GM23248 (cell line): Measurements from ENCODE around the gene TACR1.

ENCODE experiments used
- EZH2 ChIP-seq: fragments of 200-600 bp; sonication (generic); IDR thresholded peaks from 2 replicates; pipeline ENCODE4 v1.6.1; 2018; ENCODE audit warnings: antibody characterized with exemption, mild to moderate bottlenecking; ENCODE audit not compliant: insufficient read depth, poor library complexity, severe bottlenecking
- EZH2phosphoT487 ChIP-seq: fragments of 200-600 bp; sonication (generic); IDR thresholded peaks from 2 replicates; pipeline ENCODE4 v1.6.1; 2018; ENCODE audit warnings: antibody characterized with exemption, moderate library complexity, mild to moderate bottlenecking, low read depth; ENCODE audit not compliant: insufficient read depth

GRCh38 chr2:75175456-75175855 lies 23.9 kb downstream of the TACR1 start:
- TF ChIP-seq EZH2 (no peak), EZH2phosphoT487 (no peak)
